GM12801 (cell line): ENCODE results near the gene ELANE.

Experiments
- TF ChIP-seq, protein P1 (sequence below): IDR thresholded peaks from one replicate; pipeline ENCODE4 v1.5.1; 2011; ENCODE audit warnings: control low read depth; ENCODE audit not compliant: insufficient read length; ENCODE audit errors: extremely low read depth

The ELANE gene

GRCh38 chr19:811506-812048 lies 40.5 kb upstream of the ELANE start:
- TF ChIP-seq, protein P1, sequence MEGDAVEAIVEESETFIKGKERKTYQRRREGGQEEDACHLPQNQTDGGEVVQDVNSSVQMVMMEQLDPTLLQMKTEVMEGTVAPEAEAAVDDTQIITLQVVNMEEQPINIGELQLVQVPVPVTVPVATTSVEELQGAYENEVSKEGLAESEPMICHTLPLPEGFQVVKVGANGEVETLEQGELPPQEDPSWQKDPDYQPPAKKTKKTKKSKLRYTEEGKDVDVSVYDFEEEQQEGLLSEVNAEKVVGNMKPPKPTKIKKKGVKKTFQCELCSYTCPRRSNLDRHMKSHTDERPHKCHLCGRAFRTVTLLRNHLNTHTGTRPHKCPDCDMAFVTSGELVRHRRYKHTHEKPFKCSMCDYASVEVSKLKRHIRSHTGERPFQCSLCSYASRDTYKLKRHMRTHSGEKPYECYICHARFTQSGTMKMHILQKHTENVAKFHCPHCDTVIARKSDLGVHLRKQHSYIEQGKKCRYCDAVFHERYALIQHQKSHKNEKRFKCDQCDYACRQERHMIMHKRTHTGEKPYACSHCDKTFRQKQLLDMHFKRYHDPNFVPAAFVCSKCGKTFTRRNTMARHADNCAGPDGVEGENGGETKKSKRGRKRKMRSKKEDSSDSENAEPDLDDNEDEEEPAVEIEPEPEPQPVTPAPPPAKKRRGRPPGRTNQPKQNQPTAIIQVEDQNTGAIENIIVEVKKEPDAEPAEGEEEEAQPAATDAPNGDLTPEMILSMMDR: no peak

GRCh38 chr19:812049-812746 lies 39.9 kb upstream of the ELANE start:
- TF ChIP-seq, protein P1: no peak

DNA sequence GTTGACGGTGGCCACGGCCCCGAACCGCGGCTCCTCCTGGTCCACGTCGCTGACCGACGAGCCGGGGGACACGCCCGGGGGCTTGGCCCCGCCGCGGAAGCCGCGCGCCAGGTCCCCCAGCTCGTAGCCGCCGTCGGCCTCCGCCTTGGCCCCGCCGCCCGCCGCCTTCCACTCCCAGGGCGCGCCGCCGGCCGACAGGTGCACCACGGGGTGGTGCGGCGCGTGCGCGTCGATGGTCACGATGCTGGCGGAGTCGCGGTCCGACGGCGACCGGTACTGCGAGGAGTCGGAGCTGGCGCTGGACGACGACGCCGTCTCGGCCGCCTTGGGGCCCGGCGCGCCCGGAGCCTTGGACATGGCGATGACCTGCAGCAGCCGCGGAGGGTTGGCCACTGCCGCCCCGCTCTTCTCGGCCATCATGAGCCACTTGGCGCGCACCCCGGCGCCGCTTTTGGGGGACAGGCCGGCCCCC lies 39.3 kb upstream of the ELANE start:
- TF ChIP-seq, protein P1: no peak

GRCh38 chr19:813219-814151 lies 38.6 kb upstream of the ELANE start:
- TF ChIP-seq, protein P1: no peak

DNA sequence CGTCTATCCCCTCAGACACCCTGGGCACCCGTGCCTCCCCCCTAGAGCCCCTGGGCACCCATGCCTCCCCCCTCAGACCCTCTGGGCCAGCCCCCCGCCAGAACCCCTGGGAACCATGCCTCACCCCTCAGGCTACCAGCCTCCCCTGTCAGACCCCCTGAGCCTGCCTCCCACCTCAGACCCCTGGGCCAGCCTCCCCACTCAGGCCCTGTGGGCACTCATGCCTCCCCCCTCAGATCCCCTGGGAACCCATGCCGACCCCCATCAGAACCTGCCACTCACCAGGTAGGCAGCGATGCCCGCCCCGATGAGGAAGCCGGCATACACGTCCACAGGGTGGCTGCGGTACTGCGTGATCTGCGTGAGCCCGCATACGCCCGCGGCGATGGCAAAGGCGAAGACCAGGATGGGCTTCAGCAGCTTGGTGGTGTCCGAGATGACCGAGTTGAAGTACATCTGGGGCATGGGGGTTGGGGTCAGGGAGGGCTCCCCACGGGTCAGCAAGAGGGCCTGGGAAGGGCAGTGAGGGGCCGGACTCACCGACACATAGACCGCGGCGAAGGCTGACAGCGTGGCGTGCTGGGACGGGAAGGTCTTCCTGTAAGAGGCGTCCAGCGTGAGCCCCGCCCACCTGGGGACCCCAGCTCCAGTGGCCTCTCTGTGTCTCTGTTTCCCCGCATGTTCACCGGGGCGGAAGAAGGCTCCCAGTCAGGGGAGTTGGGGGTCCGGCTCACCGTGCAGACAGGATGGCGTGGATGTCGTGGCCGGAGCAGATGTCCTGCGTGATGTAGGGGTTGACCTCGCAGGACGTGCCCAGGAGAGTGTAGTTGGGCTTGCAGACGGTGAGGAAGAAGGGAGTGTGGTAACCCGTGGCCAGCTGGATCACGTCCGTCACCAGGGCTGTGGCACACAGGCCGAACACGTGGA lies 37.7 kb upstream of the ELANE start:
- TF ChIP-seq, protein P1: no peak

- TF ChIP-seq, protein P1: no peak
Observed at GRCh38 chr19:815079-815774, 36.9 kb upstream of the ELANE start.
